ENCODE results near the gene PEPD.

PEPD gene

DNA sequence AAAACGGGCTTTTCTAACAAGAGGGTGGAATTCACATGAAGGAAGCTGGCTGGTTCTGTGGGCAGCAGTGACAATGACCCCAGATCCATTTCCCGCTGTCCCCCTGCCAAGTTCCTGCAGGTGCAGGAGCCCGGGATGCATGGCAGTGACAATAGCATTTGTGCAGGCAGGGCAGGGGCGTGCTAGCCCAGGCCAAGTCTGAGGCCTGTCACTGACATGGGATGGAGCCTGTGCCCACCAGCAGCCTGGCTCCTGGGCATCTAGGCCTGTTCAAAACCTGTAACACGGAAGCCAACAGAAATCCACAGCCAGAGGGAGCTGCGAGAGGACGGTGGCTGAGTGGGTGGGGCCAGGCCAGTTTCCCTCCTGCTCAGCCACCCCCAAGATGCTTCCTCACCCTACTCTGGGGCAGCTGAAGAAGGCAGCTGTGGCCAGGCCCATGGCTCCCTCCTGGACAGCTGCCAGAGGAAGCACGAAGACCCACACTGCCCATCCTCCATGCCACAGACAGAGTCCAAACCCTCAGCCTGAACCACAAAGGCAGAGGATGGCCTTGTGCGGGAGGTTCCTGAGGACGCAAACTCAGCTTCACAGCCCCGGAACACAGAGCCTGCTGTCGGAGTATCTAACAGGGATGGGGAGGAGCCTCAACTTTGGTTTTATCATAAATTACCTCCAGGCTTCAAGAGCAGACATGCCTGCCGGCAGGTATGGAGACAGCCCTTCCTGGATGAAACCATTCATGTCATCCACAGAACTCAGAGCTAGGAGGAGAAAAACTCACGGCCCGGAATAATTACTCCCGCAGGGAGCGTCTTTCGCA, 74.0 kb downstream of the PEPD start:
- H3K27me3 ChIP-seq = no peaks in the 10 kb centered on the region
- H3K27ac ChIP-seq = no peak overlapping the region
- intact Hi-C loops (cut with DNase I; ENCODE audit: low total_unique reads) = no loop called here
- DNase-seq = peak in 1 of 2 donors; percentile 47
- TF ChIP-seq, protein P1, sequence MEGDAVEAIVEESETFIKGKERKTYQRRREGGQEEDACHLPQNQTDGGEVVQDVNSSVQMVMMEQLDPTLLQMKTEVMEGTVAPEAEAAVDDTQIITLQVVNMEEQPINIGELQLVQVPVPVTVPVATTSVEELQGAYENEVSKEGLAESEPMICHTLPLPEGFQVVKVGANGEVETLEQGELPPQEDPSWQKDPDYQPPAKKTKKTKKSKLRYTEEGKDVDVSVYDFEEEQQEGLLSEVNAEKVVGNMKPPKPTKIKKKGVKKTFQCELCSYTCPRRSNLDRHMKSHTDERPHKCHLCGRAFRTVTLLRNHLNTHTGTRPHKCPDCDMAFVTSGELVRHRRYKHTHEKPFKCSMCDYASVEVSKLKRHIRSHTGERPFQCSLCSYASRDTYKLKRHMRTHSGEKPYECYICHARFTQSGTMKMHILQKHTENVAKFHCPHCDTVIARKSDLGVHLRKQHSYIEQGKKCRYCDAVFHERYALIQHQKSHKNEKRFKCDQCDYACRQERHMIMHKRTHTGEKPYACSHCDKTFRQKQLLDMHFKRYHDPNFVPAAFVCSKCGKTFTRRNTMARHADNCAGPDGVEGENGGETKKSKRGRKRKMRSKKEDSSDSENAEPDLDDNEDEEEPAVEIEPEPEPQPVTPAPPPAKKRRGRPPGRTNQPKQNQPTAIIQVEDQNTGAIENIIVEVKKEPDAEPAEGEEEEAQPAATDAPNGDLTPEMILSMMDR (IDR thresholded peaks at IDR 0.05) = no peak
- H3K4me1 ChIP-seq = no peaks in the 10 kb centered on the region
- H3K36me3 ChIP-seq = peaks cover 0 to 33% (median 19%) of the 10 kb centered on the region in 3 donors
- no peak overlapping the region for H3K4me3 ChIP-seq
- no peaks in the 10 kb centered on the region for H3K9me3 ChIP-seq

DNA sequence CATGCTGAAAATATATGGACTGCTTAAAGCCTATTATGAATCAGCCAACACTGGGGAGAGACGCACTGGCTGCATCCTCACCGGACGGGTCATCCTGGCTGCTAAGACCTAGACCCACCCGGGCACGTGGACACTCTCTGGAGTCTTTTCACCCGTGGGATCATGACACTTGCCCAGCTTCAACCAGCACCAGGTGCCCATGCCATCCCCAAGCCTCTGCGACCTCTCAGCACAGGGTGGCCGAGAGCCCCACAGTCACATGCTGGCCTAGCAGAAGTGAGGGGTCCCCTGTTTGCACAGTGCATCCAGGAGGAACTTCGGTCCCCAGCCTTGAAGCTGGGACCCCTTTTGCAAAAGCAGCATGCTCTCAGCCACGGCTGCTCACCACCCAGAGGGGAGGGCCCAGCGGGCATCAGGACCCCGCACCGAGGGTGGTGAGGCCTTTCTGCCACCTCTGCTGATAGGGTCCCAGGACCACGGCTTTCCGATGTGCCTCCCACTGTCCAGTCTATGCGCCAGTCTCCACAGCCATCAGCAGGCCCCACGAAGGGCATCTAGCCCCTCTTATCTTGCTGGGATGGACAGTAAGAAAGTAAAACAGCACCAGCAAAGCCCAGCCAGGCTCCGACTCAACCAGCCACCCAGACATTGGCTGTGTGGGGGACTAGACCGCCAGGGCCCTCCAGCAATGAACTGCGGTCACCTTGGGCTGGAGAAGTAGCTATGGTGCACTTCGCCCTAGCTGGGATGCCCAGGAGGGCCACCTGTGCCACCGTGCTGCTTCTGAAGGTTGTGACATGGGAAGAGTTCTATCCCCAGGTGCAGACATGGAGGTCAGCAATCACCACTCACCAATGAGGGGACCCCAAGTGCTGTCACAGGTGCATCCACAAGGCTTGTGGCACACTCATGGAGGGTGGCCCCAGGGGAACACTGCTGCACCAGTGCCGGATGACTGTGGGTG, 75.0 kb downstream of the PEPD start:
- Histone ChIP-seq H3K36me3 (peaks cover 0 to 33% (median 19%) of the 10 kb centered on the region in 3 donors), H3K9me3 (no peaks in the 10 kb centered on the region), H3K27ac (no peak overlapping the region), H3K4me3 (no peak overlapping the region), H3K27me3 (no peaks in the 10 kb centered on the region), H3K4me1 (no peaks in the 10 kb centered on the region)
- DNase-seq = peak in 1 of 2 donors; percentile 55
- TF ChIP-seq, protein P1 (IDR thresholded peaks at IDR 0.05) = no peak
- intact Hi-C loops (cut with DNase I; ENCODE audit: low total_unique reads) = no loop called here

DNA sequence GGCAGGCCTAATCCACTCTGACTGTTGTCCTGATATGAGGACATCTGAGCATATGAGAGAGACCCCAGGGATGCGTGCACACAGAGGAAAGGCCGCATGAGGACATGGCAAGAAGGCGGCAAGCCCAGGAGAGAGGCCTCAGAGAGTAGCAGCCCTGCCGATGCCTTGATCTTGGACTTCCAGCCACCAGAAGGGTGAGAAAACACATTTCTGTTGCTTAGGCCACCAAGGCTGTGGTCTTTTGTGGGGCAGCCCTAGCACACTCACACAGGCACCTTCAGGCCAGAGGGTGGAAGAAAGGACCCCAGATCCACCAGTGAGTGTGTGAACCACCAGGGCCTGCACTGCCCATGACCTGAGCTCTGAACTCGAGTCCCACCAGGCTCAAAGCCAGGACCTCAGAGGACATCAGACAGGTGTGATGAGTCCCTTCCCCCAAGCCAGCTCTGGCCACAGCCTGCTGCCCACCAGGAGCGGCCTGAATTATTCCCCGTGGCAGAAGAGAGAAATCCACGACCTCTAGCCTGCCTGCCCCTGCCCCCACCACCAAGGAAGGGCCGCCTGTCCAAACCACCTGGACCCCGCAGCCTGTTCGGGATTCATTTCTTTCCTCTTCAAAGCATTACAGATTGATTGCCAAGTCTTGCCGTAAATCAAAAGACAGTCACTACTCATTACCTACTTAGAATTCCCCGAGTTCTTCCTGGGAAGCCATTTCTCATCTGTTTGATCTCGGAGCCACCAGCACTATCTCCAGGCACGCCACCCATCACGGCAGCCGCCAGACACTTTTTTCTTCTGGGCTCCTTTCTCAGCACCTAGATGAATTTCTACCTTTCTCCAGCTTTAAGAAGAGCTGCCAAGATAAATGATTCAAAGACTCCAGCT, 75.9 kb downstream of the PEPD start:
- DNase-seq = peak in 1 of 2 donors; percentile 28
- no peaks in the 10 kb centered on the region for H3K9me3 ChIP-seq
- no peaks in the 10 kb centered on the region for H3K4me1 ChIP-seq
- TF ChIP-seq, protein P1 (IDR thresholded peaks at IDR 0.05) = no peak
- no peaks in the 10 kb centered on the region for H3K27me3 ChIP-seq
- intact Hi-C loops (cut with DNase I; ENCODE audit: low total_unique reads) = no loop called here
- H3K4me3 ChIP-seq = no peak overlapping the region
- peaks cover 0 to 37% (median 19%) of the 10 kb centered on the region in 3 donors for H3K36me3 ChIP-seq
- no peak overlapping the region for H3K27ac ChIP-seq

DNA sequence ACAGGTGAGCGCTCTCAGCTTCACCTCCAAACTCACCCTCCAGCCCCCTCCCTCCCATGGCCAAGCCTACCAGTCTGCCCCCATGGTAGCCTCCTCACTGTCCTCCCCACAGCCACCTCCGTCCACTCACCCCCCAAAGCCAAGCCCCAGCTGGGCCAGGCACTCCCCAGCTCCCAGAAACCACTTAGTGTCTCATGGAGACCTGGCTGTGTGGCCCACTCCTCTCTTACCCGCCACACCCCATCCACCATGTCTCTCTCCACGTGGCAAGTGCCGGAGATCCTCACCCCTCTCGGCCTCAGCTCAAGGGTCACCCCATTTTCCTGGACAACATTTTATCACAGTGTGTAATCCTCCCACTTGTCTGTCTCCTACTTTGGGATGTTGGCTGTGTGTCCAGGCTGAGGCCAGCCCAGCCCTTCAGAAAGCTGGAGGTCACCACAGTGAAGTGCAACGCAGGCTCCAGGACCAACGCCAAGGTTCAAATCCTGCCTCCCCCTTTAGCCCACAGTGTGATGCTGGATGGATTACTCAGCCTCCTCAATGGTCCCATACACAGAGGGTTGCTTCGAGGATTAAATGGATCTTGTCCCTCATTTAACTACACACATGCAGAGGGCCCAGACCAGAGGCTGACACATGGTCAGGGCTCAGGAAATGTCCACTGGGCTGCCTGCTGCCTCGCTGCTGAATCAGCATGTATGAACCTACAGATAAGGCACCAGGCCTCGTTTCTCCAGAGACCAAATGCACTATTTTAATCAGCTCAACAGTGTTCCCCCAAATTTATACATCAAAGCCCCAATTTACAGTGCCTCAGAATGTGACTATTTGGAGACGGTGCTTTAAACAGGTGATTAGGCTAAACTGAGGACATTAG, 76.8 kb downstream of the PEPD start:
- intact Hi-C loops (cut with DNase I; ENCODE audit: low total_unique reads) = no loop called here

More for the DNA sequence above, 76.8 kb downstream of the PEPD start:
- peak in 1 of 2 donors; percentile 21 for DNase-seq
- Histone ChIP-seq H3K27ac (no peak overlapping the region), H3K9me3 (no peaks in the 10 kb centered on the region), H3K27me3 (no peaks in the 10 kb centered on the region), H3K36me3 (peaks cover 0 to 37% (median 18%) of the 10 kb centered on the region in 3 donors), H3K4me3 (no peak overlapping the region), H3K4me1 (no peaks in the 10 kb centered on the region)
- TF ChIP-seq, protein P1 (IDR thresholded peaks at IDR 0.05) = no peak
